Measurements from ENCODE around the gene PLCXD1. TPM values are rescaled to one million over a fixed set of nuclear protein-coding genes. Genes with fewer than 3 reads are reported as not detected.
"Not testable (repeated sequence)": the region's sequence is repeated elsewhere in the genome, so short reads cannot be mapped to it uniquely, and the experiment has no call there.

The PLCXD1 gene
- polyA plus RNA-seq, 2 of the 4 experiments (the other 2 are of a cell fraction): 64.6 to 67.9 TPM

- peak; percentile 58 to 61 for DNase-seq (ENCODE audit: low read depth in 1 of 2, low spot score in 1 of 2)
Measured at GRCh38 chrX:276581-277201, 4.5 kb upstream of the PLCXD1 start.

GRCh38 chrX:279757-280604, 1.2 kb upstream of the PLCXD1 start:
- POLR2A ChIA-PET: not testable (repeated sequence)
- peak; percentile 37 to 45; a peak in 5 of 6 replicates for ATAC-seq

More at GRCh38 chrX:276581-277201, 4.5 kb upstream of the PLCXD1 start:
- H3K9me3 ChIP-seq: no peaks in the 10 kb centered on the region
- H3K27ac ChIP-seq: peak overlapping the region; percentile 70 to 91
- peak overlapping the region; percentile 83 for H3K4me2 ChIP-seq
- ATAC-seq (peak; percentile 49 to 60), FAIRE-seq (no peak)
- TF ChIP-seq RNF2 (IDR thresholded peaks at IDR 0.05; ENCODE audit: borderline replicate concordance, low read depth) (no peak), NPAS2 (CRISPR knock-in tag; IDR thresholded peaks at IDR 0.05; ENCODE audit: borderline replicate concordance) (no peak), CBX2 (IDR thresholded peaks at IDR 0.05; ENCODE audit: borderline replicate concordance, low read depth) (no peak), RFX5 (IDR thresholded peaks at IDR 0.05) (peak; percentile 73; the same call in 1 of the 2 replicates), FOSL2 (IDR thresholded peaks at IDR 0.05) (no peak), FOSL2 (CRISPR knock-in tag; IDR thresholded peaks at IDR 0.05) (peak; percentile 53), EHF (CRISPR knock-in tag; IDR thresholded peaks at IDR 0.05) (no peak), RAD21 (conservative IDR thresholded peaks at IDR 0.05 in 1 of 2, IDR thresholded peaks at IDR 0.05 in 1 of 2) (no peak), TP53 (CRISPR knock-in tag; IDR thresholded peaks at IDR 0.05) (no peak), E2F6 (IDR thresholded peaks at IDR 0.05; ENCODE audit: borderline replicate concordance, low read depth) (peak; percentile 85; the same call in 1 of the 2 replicates), BCL3 (IDR thresholded peaks at IDR 0.05) (peak; percentile 22; the same call in 1 of the 3 replicates), NFE2L2 (conservative IDR thresholded peaks at IDR 0.05; ENCODE audit: low read length) (no peak), FOXS1 (CRISPR knock-in tag; IDR thresholded peaks at IDR 0.05) (no peak), EP300 (IDR thresholded peaks at IDR 0.05) (no peak), USF2 (IDR thresholded peaks at IDR 0.05) (no peak), MAFK (IDR thresholded peaks at IDR 0.05; ENCODE audit: partially characterized antibody) (no peak), KDM1A (IDR thresholded peaks at IDR 0.05; ENCODE audit: low read depth) (no peak), ESRRA (IDR thresholded peaks at IDR 0.05; ENCODE audit: borderline replicate concordance, low read length) (no peak), RCOR1 (IDR thresholded peaks at IDR 0.05; ENCODE audit: low read depth, low read length) (no peak), ZNF302 (CRISPR knock-in tag; IDR thresholded peaks at IDR 0.05) (no peak), POLR2A (IDR thresholded peaks at IDR 0.05; ENCODE audit: low read length) (peak; percentile 28), POLR2AphosphoS2 (conservative IDR thresholded peaks at IDR 0.05; ENCODE audit: low read length) (no peak)
- WGBS (ENCODE audit: missing lambda C conversion rate): 3% methylated on average over 24 of the region's 49 CpGs
- CTCF ChIA-PET: no interaction called here
- H3K4me3 ChIP-seq: peak overlapping the region; percentile 62
- POLR2A ChIA-PET: no interaction called here
- peaks cover 23% of the 10 kb centered on the region for H3K4me1 ChIP-seq

More at GRCh38 chrX:279757-280604, 1.2 kb upstream of the PLCXD1 start:
- Histone ChIP-seq H3K4me3 (peak overlapping the region; percentile 47), H3K27ac (peak overlapping the region; percentile 86 to 88), H3K4me2 (peak overlapping the region; percentile 80), H3K4me1 (peaks cover 23% of the 10 kb centered on the region)
- TF ChIP-seq RAD21 (conservative IDR thresholded peaks at IDR 0.05 in 1 of 2, IDR thresholded peaks at IDR 0.05 in 1 of 2) (peak in 1 of 2 experiments; percentile 16; a peak in 1 of 5 replicates), CHD2 (IDR thresholded peaks at IDR 0.05; ENCODE audit: low read length, partially characterized antibody) (peak; percentile 54), MAX (IDR thresholded peaks at IDR 0.05) (peak; percentile 43; the same call in 1 of the 2 replicates)
- CTCF ChIA-PET, FAIRE-seq, H3K9me3 ChIP-seq: not testable (repeated sequence)
- peak; percentile 54 to 90 for DNase-seq (ENCODE audit: low read depth in 1 of 2, low spot score in 1 of 2)
- 23% methylated on average over 22 of the region's 45 CpGs for WGBS (ENCODE audit: missing lambda C conversion rate)

Measured in A549 (cell line).